Trophoblast cell (in vitro differentiated cells and primary cell): Measurements from ENCODE around the gene KREMEN1.

ENCODE experiments used
- DNase-seq, 2 donors: peaks; one replicate each; pipeline ENCODE4 v3.0.0-alpha.2; 2016
- H2AFZ ChIP-seq: 2 replicates; pipeline ENCODE4 v1.6.1; 2013; ENCODE audit warnings: low read length, moderate library complexity, mild to moderate bottlenecking; ENCODE audit not compliant: insufficient read depth, poor library complexity
- H2AK5ac ChIP-seq: 2 replicates; pipeline ENCODE4 v1.6.1; 2013; ENCODE audit warnings: mild to moderate bottlenecking, low read length
- H2BK120ac ChIP-seq: 2 replicates; pipeline ENCODE4 v1.6.1; 2013; ENCODE audit warnings: low read length, mild to moderate bottlenecking, moderate library complexity; ENCODE audit not compliant: insufficient read depth, poor library complexity
- H2BK12ac ChIP-seq: 2 replicates; pipeline ENCODE4 v1.6.1; 2013; ENCODE audit warnings: mild to moderate bottlenecking, low read length, moderate library complexity
- H2BK5ac ChIP-seq: 2 replicates; pipeline ENCODE4 v1.6.1; 2013; ENCODE audit warnings: low read length, low read depth, moderate library complexity, mild to moderate bottlenecking; ENCODE audit not compliant: poor library complexity
- H3K14ac ChIP-seq: 2 replicates; pipeline ENCODE4 v1.6.1; 2013; ENCODE audit warnings: mild to moderate bottlenecking, low read length
- H3K18ac ChIP-seq: 2 replicates; pipeline ENCODE4 v1.6.1; 2013; ENCODE audit warnings: mild to moderate bottlenecking, low read length
- H3K23ac ChIP-seq: 2 replicates; pipeline ENCODE4 v1.6.1; 2013; ENCODE audit warnings: low read length
- H3K27ac ChIP-seq: 2 replicates; pipeline ENCODE4 v1.5.1; 2013; ENCODE audit warnings: low read depth, mild to moderate bottlenecking, inconsistent platforms, low read length, moderate library complexity
- H3K27me3 ChIP-seq: 2 replicates; pipeline ENCODE4 v1.6.1; 2013; ENCODE audit warnings: inconsistent platforms, mild to moderate bottlenecking, low read length, moderate library complexity; ENCODE audit not compliant: insufficient read depth
- H3K36me3 ChIP-seq, 2 experiments: 1 replicate in 1 of 2; 2 replicates in 1 of 2; pipeline ENCODE4 v1.6.1; 2013; ENCODE audit warnings: low read length in 2 of 2, mild to moderate bottlenecking in 2 of 2, moderate library complexity in 1 of 2; ENCODE audit not compliant: insufficient read depth in 2 of 2, control insufficient read depth in 1 of 2
- H3K4ac ChIP-seq: 2 replicates; pipeline ENCODE4 v1.6.1; 2013; ENCODE audit warnings: low read depth, mild to moderate bottlenecking, low read length, moderate library complexity
- H3K4me1 ChIP-seq, 2 experiments: 1 replicate in 1 of 2; 2 replicates in 1 of 2; pipeline ENCODE4 v1.6.1; 2013; ENCODE audit warnings: low read length in 2 of 2, mild to moderate bottlenecking in 2 of 2, moderate library complexity in 1 of 2; ENCODE audit not compliant: insufficient read depth in 2 of 2, control insufficient read depth in 1 of 2
- H3K4me2 ChIP-seq: 2 replicates; pipeline ENCODE4 v1.6.1; 2013; ENCODE audit warnings: inconsistent platforms, mild to moderate bottlenecking, low read length, moderate library complexity
- H3K4me3 ChIP-seq: 2 replicates; pipeline ENCODE4 v1.5.1; 2013; ENCODE audit warnings: mild to moderate bottlenecking, low read depth, low read length, inconsistent platforms
- H3K79me1 ChIP-seq: one replicate; pipeline ENCODE4 v1.6.1; 2013; ENCODE audit warnings: low read length
- H3K79me2 ChIP-seq: 2 replicates; pipeline ENCODE4 v1.6.1; 2013; ENCODE audit warnings: low read length, mild to moderate bottlenecking; ENCODE audit not compliant: control insufficient read depth, insufficient read depth, poor library complexity
- H3K9ac ChIP-seq: 2 replicates; pipeline ENCODE4 v1.6.1; 2013; ENCODE audit warnings: mild to moderate bottlenecking, low read length
- H3K9me3 ChIP-seq: 2 replicates; pipeline ENCODE4 v1.6.1; 2013; ENCODE audit warnings: low read depth, mild to moderate bottlenecking, control low read depth, inconsistent platforms, low read length; ENCODE audit not compliant: insufficient read depth
- H4K12ac ChIP-seq: 2 replicates; pipeline ENCODE4 v1.6.1; 2013; ENCODE audit warnings: low read depth, mild to moderate bottlenecking, low read length, moderate library complexity
- H4K8ac ChIP-seq: 2 replicates; pipeline ENCODE4 v1.6.1; 2013; ENCODE audit warnings: low read depth, mild to moderate bottlenecking, low read length, moderate library complexity
- H4K91ac ChIP-seq: one replicate; pipeline ENCODE4 v1.6.1; 2013; ENCODE audit warnings: low read depth, mild to moderate bottlenecking, low read length, moderate library complexity
- WGBS: extraction: QIAGEN DNeasy Blood & Tissue Kit; methylation state at CpG from one replicate; pipeline ENCODE4 v1.1.7; 2013; ENCODE audit warnings: missing lambda C conversion rate; ENCODE audit not compliant: insufficient read length, insufficient coverage; ENCODE audit errors: extremely low coverage; 5-methylcytosine and 5-hydroxymethylcytosine counted together

KREMEN1 gene

GRCh38 chr22:29152954-29153719 is 80.3 kb downstream of the KREMEN1 start:
- no peaks in the 10 kb centered on the region for H3K27me3 ChIP-seq
- H3K4me3 ChIP-seq: no peak overlapping the region
- no peak overlapping the region for H3K4me2 ChIP-seq
- H3K18ac ChIP-seq: no peak overlapping the region
- no peak overlapping the region for H3K14ac ChIP-seq
- H2AFZ ChIP-seq: no peak overlapping the region
- H4K8ac ChIP-seq: no peak overlapping the region
- H3K9me3 ChIP-seq: peaks cover 2% of the 10 kb centered on the region
- H3K9ac ChIP-seq: no peak overlapping the region
- no peak overlapping the region for H2BK5ac ChIP-seq
- H2AK5ac ChIP-seq: no peak overlapping the region
- H3K79me2 ChIP-seq: no peaks in the 10 kb centered on the region
- no peak overlapping the region for H3K27ac ChIP-seq
- no CpG with 5 or more reads among the region's 12 CpGs for WGBS
- H2BK120ac ChIP-seq: no peak overlapping the region
- DNase-seq: peak; percentile 78 to 86
- H3K36me3 ChIP-seq: no peaks in the 10 kb centered on the region
- no peak overlapping the region for H4K91ac ChIP-seq
- H4K12ac ChIP-seq: no peak overlapping the region
- no peak overlapping the region for H3K23ac ChIP-seq
- H3K4me1 ChIP-seq: peaks cover 12 to 17% of the 10 kb centered on the region in 2 experiments
- H3K4ac ChIP-seq: no peak overlapping the region
- no peak overlapping the region for H2BK12ac ChIP-seq
- peaks cover 2% of the 10 kb centered on the region for H3K79me1 ChIP-seq

DNA sequence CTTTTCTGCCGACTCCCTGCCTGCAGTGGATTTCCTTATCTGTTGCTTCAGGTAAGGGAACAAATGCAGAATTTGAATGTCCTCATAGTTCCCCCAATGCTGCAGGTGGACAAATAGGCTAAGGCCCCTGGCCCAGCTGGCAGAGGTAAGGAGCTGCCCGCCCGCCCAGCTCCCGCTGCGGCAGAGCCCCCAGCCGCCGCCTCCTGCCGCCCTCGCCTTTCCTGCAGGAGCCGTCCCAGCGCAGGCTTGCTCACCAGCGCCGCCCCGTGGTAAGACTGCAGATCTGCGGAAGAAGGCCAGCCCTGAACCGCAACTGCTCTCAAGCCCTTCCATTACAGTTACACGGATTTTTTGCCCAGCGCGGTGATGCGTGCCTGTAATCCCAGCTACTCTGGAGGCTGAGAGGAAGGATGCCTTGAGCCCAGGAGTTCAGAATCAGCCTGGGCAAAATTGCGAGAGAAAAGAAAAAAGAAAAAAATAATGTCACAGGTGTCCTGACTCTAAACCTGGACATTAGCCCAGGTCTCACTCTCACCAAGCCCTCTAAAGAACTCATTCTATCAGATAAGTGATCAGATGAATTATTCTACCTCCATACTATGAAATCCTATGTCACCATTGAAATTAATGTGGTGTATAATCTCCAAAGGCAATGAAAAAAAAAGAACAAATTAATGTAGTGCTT is 81.7 kb downstream of the KREMEN1 start:
- peak overlapping the region; percentile 29 for H4K8ac ChIP-seq
- H3K18ac ChIP-seq: no peak overlapping the region
- H4K91ac ChIP-seq: no peak overlapping the region
- H2BK12ac ChIP-seq: no peak overlapping the region
- H3K79me2 ChIP-seq: no peaks in the 10 kb centered on the region
- DNase-seq: peak; percentile 62 to 88
- H3K23ac ChIP-seq: no peak overlapping the region
- H3K4me3 ChIP-seq: no peak overlapping the region
- H2BK120ac ChIP-seq: no peak overlapping the region
- peaks cover 12 to 17% of the 10 kb centered on the region in 2 experiments for H3K4me1 ChIP-seq
- H3K9me3 ChIP-seq: peaks cover 2% of the 10 kb centered on the region
- H2AFZ ChIP-seq: no peak overlapping the region
- no peak overlapping the region for H3K27ac ChIP-seq
- H4K12ac ChIP-seq: no peak overlapping the region
- no peak overlapping the region for H3K9ac ChIP-seq
- peaks cover 2% of the 10 kb centered on the region for H3K79me1 ChIP-seq
- no peaks in the 10 kb centered on the region for H3K27me3 ChIP-seq
- no peak overlapping the region for H2AK5ac ChIP-seq
- no peak overlapping the region for H3K4ac ChIP-seq
- H2BK5ac ChIP-seq: no peak overlapping the region
- H3K14ac ChIP-seq: no peak overlapping the region
- H3K36me3 ChIP-seq: no peaks in the 10 kb centered on the region
- peak overlapping the region; percentile 35 for H3K4me2 ChIP-seq
- WGBS: no CpG with 5 or more reads among the region's 21 CpGs

DNA sequence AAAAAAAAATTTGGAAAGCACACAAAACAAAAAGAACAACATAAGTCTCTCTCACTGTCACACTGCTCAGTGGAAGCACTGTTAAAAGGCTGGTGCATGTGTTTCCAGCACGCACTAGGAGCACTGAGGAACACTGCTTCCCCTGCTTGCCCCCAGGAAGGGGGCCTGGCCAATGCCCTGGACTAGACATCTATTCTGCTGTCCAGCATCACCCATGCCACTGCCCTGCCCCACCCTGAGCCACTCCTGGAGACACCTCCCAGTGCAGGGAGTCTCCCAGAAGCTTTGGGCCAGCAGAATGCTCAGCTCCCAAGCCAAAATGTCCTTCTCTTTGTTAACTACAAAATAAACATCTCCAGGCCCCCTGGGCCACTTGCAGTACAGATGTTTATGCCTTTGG is 83.1 kb downstream of the KREMEN1 start:
- WGBS: no CpG with 5 or more reads among the region's 1 CpG
- Histone ChIP-seq H3K4ac (no peak overlapping the region), H3K27me3 (no peaks in the 10 kb centered on the region), H2AK5ac (no peak overlapping the region), H3K18ac (no peak overlapping the region), H2BK12ac (no peak overlapping the region), H4K8ac (no peak overlapping the region), H2AFZ (no peak overlapping the region), H3K14ac (no peak overlapping the region), H4K12ac (no peak overlapping the region), H3K9me3 (no peaks in the 10 kb centered on the region), H3K36me3 (no peaks in the 10 kb centered on the region), H3K9ac (no peak overlapping the region), H3K27ac (no peak overlapping the region), H3K4me2 (no peak overlapping the region), H3K79me1 (no peaks in the 10 kb centered on the region), H3K4me1 (peaks cover 7 to 10% of the 10 kb centered on the region in 2 experiments), H3K23ac (no peak overlapping the region), H3K79me2 (no peaks in the 10 kb centered on the region), H3K4me3 (no peak overlapping the region), H2BK5ac (no peak overlapping the region), H2BK120ac (no peak overlapping the region), H4K91ac (no peak overlapping the region)
- DNase-seq: no peak

GRCh38 chr22:29156507-29156906 is 83.7 kb downstream of the KREMEN1 start:
- H2AFZ ChIP-seq: no peak overlapping the region
- no CpG with 5 or more reads among the region's 9 CpGs for WGBS
- H2AK5ac ChIP-seq: no peak overlapping the region
- H3K4me2 ChIP-seq: no peak overlapping the region
- H4K91ac ChIP-seq: no peak overlapping the region
- no peak overlapping the region for H4K12ac ChIP-seq
- no peaks in the 10 kb centered on the region for H3K36me3 ChIP-seq
- H2BK12ac ChIP-seq: no peak overlapping the region
- H3K18ac ChIP-seq: no peak overlapping the region
- H3K27ac ChIP-seq: no peak overlapping the region
- no peaks in the 10 kb centered on the region for H3K79me1 ChIP-seq
- no peaks in the 10 kb centered on the region for H3K9me3 ChIP-seq
- H3K4me3 ChIP-seq: no peak overlapping the region
- H3K27me3 ChIP-seq: no peaks in the 10 kb centered on the region
- no peak overlapping the region for H4K8ac ChIP-seq
- H3K9ac ChIP-seq: no peak overlapping the region
- no peak overlapping the region for H3K4ac ChIP-seq
- no peaks in the 10 kb centered on the region for H3K79me2 ChIP-seq
- H3K4me1 ChIP-seq: peaks cover 7 to 10% of the 10 kb centered on the region in 2 experiments
- no peak overlapping the region for H2BK5ac ChIP-seq
- no peak for DNase-seq
- H3K14ac ChIP-seq: no peak overlapping the region
- no peak overlapping the region for H2BK120ac ChIP-seq
- H3K23ac ChIP-seq: no peak overlapping the region
